Activated T-cell treated with anti-CD3 and anti-CD28 coated beads, Interleukin-2, amount 50 U/mL, for 1 hour (primary cell): Measurements from ENCODE around the gene ZNF19.
"Not testable (repeated sequence)": the region's sequence is repeated elsewhere in the genome, so short reads cannot be mapped to it uniquely, and the experiment has no call there.

Experiments
- DNase-seq: peaks from one replicate; pipeline ENCODE4 v3.0.0-alpha.2; 2020

ZNF19 gene

DNA sequence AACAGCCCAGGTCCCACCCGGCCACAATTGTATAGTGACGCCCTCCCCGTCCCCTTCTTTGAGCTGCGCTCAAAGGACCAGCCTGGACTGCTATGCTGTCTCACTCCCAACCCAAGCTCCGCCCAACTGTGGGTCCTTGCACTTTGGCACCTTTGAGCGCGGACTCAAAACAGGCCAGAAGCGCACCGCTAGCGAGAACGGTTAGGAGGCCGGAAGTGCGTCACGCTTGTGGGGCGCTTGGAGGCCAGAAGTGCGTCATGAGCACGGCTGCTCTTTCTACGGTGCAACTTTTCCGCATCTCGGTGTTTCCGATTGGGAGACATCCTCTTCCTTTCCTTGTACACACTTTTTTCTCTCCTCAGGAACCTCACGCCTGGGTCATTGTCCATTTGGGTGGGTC is at the start of gene ZNF19:
TSS of gene ZNF19 (minus strand) at position 203 of the 400 bp plus-strand sequence. CDS start 7,210 bp downstream, outside the sequence.
- no peak for DNase-seq

DNA sequence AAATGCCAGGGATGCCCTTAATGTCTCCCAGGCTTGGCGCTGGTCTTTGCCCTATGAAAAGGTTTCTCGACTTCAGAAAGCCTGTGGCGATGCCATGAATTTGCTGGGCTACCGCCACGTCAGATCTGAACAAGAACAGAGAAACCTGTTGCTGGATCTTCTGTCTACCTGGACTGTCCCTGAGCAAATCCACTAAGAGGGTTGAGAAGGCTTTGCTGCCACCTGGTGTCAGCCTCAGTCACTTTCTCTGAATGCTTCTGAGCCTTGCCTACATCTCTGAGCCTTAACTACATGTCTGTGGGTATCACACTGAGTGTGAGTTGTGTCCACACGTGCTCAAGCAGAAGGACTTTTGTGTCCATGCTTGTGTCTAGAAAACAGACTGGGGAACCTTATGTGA is 48.5 kb upstream of the ZNF19 start:
- DNase-seq, result peak; percentile 28

GRCh38 chr16:71536752-71537499 is 47.8 kb upstream of the ZNF19 start:
- DNase-seq, result no peak

- no peak for DNase-seq
Observed at GRCh38 chr16:71532366-71532765, 43.2 kb upstream of the ZNF19 start.

DNA sequence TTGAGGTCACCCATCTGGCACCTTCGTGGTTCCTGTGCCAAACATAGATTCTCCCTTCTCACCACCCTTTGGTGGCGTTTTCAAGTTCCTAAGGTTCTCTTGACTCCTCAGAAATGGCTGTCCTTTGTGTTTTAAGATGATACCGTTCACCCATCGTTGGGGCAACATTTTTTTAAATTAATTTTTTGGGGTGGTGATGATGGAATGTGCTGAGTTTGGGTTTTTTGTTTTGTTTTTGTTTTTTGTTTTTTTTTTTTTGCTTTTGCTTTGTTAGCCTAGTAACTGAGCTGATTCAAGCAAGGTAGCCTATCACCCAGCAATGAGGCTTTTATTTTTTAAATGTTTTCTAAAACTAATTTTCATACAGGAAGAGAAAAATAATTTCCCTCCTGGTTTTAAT is 39.7 kb upstream of the ZNF19 start:
- DNase-seq, result no peak

DNA sequence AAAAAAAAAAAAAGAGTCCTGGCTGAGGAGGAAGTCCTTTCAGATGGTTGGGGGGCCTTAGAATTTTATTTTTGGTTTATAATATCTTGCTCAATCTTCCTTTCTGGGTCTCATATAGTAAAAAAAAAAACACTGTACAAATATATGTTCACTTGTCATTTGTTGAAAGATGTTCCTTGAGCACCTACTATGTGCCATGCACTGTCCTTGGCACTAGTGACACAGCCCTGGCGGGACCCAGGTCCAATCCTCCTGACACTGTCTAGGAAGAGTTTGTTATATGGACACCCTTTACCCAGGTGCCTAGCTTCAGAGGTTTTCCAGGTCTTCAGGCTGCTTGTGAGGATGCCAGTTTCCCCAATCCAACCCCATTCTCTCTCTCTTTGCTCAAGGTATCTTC is 39.1 kb upstream of the ZNF19 start:
- no peak for DNase-seq

GRCh38 chr16:71526111-71526631 is 37.0 kb upstream of the ZNF19 start, which contains the start of gene CHST4:
Gene CHST4, plus strand, starts transcription at chr16:71526426. Its CDS starts 10,252 bp downstream, at chr16:71536678.
- DNase-seq, result no peak

DNA sequence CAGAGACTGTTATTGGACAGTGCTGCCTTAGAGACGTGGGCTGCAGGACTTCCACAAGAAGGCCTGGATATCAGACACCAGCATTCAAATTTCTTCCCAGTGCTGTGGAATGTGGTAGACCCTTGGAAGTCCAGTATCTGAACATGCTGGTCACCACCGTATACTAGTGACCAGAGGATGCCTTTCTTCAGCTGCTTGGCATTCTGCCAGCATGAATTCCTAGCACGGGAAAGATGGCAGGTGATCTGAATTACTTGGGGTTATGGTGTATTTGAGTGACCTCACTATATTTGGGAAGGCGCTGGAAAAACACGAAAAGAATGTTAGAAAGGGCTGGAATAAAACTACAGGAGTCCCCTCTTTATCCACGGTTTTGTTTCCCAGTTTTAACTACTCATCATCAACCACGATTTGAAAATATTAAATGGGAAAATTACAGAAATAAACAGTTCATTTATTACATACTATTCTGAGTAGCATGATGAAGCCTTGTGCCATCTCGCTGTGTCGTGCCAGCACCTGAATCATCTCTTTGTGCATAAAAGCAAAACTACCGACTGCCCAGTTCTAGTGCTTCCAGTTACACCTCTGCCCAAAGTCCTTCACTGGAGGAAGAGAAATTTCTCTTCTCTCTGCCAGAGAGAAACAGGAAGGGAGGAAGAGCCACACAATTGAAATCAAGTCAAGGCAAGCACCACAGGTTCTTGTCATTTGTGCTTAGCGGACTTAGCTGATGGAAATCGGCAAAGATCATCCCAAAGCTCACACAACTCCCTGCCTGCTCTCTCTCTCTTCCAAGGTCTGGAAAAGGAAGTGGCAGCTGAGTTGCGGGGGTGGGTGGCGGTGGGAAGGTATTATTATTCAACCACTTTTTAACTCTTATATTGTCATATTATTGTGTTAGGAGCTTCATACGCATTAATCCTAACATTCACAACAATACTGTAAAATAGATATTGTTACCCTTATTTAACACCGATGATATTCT is 35.7 kb upstream of the ZNF19 start:
- no peak for DNase-seq

DNA sequence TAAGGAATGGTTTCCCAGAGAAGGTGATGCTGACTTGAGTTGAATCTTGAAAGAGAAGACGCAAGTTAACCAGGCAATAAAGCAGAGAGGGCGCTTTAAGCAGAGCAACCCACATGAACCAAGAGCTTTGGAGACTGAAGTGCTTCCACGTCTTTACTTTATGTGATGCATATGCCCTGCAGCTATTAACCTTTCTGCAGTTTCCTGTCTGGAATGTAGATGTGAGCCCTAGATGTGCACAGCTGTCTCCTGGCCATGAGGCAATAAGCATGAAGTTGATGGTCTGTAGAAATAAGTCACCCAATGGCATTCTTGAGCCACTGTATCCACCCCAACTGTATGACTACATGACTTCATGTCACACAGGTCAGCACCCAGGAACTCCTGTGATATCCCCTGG is 31.4 kb upstream of the ZNF19 start:
- DNase-seq, result no peak

DNA sequence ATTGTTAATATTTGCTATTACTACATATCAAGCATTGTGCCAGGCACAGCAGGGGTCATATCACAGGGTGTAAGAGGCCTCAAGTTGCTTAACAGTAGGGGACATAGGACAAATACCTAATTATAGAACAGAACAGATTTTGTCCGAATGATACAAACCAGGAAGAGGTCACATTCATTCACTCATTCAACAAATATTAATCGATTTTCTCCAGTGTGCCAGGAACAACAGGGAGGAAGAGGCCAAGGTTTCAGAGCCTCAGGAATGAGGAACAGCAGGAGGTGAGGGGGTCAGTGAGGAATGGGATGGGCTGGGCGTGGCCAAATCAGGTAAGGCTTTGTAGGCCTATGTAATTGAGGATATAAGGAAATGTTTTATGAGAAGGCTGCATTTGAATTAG is 25.9 kb upstream of the ZNF19 start:
- DNase-seq, result no peak

DNA sequence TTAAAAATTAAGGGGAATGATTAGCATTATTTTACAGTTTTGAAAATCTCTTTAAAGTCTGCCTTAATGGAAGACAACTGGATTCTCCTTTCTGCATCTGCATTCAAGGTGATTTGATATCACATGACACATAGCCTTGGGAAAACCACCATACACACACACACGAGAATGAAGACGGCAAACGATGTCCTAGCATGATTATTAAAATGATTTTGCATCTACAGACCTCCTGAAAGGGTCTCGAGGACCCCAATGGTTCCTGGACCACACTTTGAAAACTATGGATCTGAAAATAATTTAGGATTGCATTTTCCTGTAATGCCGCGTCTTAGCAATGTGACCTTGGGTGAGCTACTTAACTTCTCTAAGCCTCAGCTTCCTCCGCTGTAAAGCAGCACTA is 25.4 kb upstream of the ZNF19 start:
- DNase-seq, result no peak

- DNase-seq, result no peak
Observed at GRCh38 chr16:71513302-71513701, 24.2 kb upstream of the ZNF19 start.

DNA sequence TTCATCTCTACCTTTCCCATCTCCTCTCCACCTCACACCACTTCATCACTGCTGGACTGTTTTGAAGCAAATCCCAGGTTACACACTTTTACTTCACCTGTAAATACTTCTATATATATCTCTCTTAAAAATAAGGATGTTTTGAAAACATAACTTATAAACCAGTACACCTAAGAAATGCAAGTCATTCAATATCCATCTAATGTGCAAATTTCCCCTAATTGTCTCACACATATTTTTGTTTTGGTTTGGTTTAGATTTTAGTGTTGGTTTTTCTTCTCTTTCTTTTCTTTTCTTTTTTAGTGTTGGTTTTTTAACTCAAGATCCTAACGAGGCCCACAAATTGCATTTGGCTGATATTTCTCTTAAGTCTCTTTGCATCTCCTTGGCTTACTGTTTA is 17.9 kb upstream of the ZNF19 start:
- no peak for DNase-seq

GRCh38 chr16:71504901-71505300 is 15.8 kb upstream of the ZNF19 start:
- DNase-seq, result no peak

DNA sequence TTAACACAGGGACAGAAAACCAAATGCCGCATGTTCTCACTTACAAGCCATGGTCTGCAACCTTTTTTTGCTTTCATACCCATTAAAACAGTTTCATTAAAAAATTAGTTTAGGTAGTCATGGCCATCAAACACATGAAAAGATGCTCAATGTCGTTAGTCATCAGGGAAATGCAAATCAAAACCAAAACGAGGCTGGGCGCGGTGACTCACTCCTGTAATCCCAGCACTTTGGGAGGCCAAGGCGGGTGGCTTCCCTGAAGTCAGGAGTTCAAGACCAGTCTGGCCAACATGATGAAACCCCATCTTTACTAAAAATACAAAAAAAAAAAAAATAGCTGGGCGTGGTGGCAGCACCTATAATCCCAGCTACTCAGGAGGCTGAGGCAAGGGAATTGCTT is 14.9 kb upstream of the ZNF19 start:
- not testable (repeated sequence) for DNase-seq

DNA sequence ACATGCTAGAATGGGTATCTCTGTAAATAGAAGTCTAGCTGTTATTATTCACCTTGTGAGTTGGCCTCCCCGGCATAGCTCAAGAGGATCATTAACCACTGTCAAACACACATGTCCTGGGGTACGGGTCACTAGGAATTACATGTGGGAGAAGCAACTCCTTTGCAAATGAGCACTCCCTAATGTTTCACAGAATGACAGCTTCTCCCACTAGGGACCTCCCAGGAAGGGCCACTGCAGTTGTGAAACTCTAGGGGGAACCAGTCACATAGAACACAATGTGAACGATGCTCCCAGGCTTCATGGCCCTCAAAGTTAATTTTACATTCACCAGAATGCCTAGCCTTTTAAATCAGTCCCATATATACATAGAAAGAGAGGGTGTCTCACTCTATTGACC is 12.4 kb upstream of the ZNF19 start:
- DNase-seq, result no peak

DNA sequence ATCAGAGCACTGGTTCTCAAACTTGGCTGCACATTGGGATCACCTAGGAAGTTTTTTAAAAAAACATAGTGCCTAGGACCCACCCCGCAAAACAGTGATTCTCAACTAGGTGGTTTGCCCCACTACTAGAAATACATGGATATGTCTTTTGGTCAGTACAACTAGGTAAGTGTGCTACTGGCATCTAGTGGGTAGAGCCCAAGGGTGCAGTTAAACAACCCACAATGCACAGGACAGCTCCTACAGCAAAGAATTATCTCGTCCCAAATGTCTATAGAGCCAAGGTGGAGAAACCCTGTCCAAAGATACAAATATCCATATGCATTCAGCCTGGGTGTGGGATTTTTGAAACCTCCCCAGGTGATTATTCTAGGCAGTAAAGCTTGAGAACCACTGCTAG is 11.8 kb upstream of the ZNF19 start:
- no peak for DNase-seq

GRCh38 chr16:71499775-71500364 is 10.7 kb upstream of the ZNF19 start:
- peak; percentile 22 for DNase-seq

DNA sequence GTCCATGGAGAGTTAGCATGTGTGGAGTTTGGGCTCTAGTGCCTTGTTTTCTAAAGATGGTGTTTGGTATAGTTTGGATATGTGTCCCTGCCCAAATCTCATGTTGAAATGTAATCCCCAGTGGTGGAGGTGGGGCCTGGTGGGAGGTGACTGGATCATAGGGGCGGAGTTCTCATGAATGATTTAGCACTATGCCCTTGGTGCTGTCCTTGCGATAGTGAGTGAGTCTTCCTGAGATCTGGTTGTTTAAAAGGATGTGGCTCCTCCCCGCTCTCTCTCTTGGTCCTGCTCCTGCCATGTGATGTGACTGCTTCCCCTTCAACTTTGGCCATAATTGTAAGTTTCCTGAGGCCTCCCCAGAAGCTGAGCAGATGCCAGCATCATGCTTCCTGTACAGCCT is 8.9 kb upstream of the ZNF19 start:
- no peak for DNase-seq

DNA sequence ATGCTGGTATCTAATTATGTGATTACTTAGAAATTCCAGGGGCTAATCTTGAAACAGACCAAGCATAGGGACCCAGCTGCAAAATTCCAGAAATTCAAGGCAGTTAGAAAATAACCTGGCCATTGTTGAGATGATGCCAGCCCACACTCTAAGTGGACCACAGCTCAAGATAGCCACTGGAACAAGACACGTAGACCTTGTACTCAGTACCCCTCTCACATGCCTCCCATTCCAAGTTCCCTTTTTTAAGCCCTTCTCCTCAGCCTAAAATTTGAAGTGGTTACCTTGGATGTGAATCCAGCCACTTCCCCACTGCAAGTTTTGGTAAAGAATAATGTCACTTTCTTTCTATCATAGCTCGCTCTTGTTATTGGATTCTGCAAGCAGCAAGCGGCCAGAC is 4.1 kb upstream of the ZNF19 start:
- no peak for DNase-seq

DNA sequence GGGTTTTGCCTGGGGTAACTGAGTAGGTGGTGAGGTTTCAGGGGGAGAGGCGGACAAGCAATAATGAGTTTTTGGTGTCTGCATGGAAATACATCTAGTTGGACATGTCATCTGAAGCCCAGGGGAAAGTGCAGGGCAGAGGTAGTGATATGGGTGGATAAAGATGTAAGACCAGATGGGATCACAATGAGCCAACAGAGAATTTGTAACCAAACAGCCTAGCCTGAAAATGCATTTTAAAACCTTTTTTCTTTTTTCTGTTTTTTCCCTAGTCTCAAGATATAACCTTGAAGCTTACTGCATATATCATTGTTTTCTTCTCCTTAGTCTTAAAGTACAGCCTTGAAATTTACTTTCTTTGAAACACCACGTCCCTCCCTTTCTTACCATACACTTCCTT is 3.7 kb upstream of the ZNF19 start:
- no peak for DNase-seq

GRCh38 chr16:71491054-71491453 is 1.9 kb upstream of the ZNF19 start:
- DNase-seq, result no peak

- DNase-seq, result no peak
Observed at GRCh38 chr16:71490361-71490760, 1.2 kb upstream of the ZNF19 start.
